Neural cell (in vitro differentiated cells): ENCODE results near the gene RAB11FIP2. TPM values are rescaled to one million over a fixed set of nuclear protein-coding genes. Genes with fewer than 3 reads are reported as not detected.

ENCODE experiments used
- H2AFZ ChIP-seq: fragments of 200-600, 300-800 bp; sonication (generic), shearing (Covaris generic); 2 replicates; pipeline ENCODE4 v1.6.0; 2014; ENCODE audit warnings: low read depth, mild to moderate bottlenecking, antibody characterized with exemption, low read length, moderate library complexity
- H3F3A ChIP-seq: fragments of 200-600 bp; shearing (Covaris generic); 2 replicates; pipeline ENCODE4 v1.6.1; 2016; ENCODE audit warnings: mild to moderate bottlenecking, moderate library complexity, mixed read lengths, antibody characterized with exemption, low read length; ENCODE audit not compliant: insufficient read depth, poor library complexity, severe bottlenecking
- H3K27ac ChIP-seq: fragments of 200-600, 300-800 bp; sonication (generic), shearing (Covaris generic); 2 replicates; pipeline ENCODE4 v1.5.1; 2014; ENCODE audit warnings: mild to moderate bottlenecking, low read length, moderate library complexity
- H3K27me3 ChIP-seq: fragments of 300-800, 200-600 bp; sonication (generic), shearing (Covaris generic); 2 replicates; pipeline ENCODE4 v1.6.0; 2014; ENCODE audit warnings: mild to moderate bottlenecking, low read depth, low read length, moderate library complexity; ENCODE audit not compliant: insufficient read depth
- H3K36me3 ChIP-seq: fragments of 300-800, 200-600 bp; sonication (generic), shearing (Covaris generic); 2 replicates; pipeline ENCODE4 v1.5.1; 2014; ENCODE audit warnings: mild to moderate bottlenecking, antibody characterized with exemption, low read length, moderate library complexity; ENCODE audit not compliant: insufficient read depth
- H3K4me2 ChIP-seq: fragments of 300-800, 200-600 bp; sonication (generic), shearing (Covaris generic); 2 replicates; pipeline ENCODE4 v1.6.0; 2014; ENCODE audit warnings: mild to moderate bottlenecking, low read length
- H3K4me3 ChIP-seq: fragments of 300-800, 200-600 bp; sonication (generic), shearing (Covaris generic); 2 replicates; pipeline ENCODE4 v1.5.1; 2014; ENCODE audit warnings: mild to moderate bottlenecking, low read length, moderate library complexity
- H3K79me2 ChIP-seq: fragments of 200-600 bp; shearing (Covaris generic); replicated peaks from 2 replicates; pipeline ENCODE4 v1.6.0; 2014; ENCODE audit warnings: mild to moderate bottlenecking, low read length, moderate library complexity; ENCODE audit not compliant: insufficient read depth
- H3K9ac ChIP-seq: fragments of 300-800, 200-600 bp; sonication (generic), shearing (Covaris generic); 2 replicates; pipeline ENCODE4 v1.6.1; 2016; ENCODE audit warnings: mild to moderate bottlenecking, low read length, mixed read lengths
- H3K9me2 ChIP-seq: fragments of 200-600 bp; shearing (Covaris generic); 2 replicates; pipeline ENCODE4 v1.6.1; 2016; ENCODE audit warnings: mild to moderate bottlenecking, low read length, mixed read lengths; ENCODE audit not compliant: insufficient read depth
- H3K9me3 ChIP-seq: fragments of 200-600, 300-800 bp; sonication (generic), shearing (Covaris generic); 2 replicates; pipeline ENCODE4 v1.6.1; 2016; ENCODE audit warnings: mild to moderate bottlenecking, mixed run types, low read length, moderate library complexity, mixed read lengths
- H4K20me1 ChIP-seq: fragments of 200-600 bp; shearing (Covaris generic); 2 replicates; pipeline ENCODE4 v1.6.1; 2016; ENCODE audit warnings: mild to moderate bottlenecking, mixed run types; ENCODE audit not compliant: insufficient read depth
- CTCF ChIP-seq: fragments of 450-650 bp; IDR thresholded peaks from 2 replicates; pipeline ENCODE4 v1.5.1; 2014; ENCODE audit warnings: antibody characterized with exemption, mild to moderate bottlenecking, moderate library complexity; ENCODE audit not compliant: poor library complexity, severe bottlenecking
- EP300 ChIP-seq: fragments of 450-650 bp; conservative IDR thresholded peaks from 2 replicates; pipeline ENCODE4 v1.6.1; 2014; ENCODE audit warnings: antibody characterized with exemption, mild to moderate bottlenecking, moderate library complexity; ENCODE audit not compliant: poor library complexity, severe bottlenecking
- EZH2 ChIP-seq: fragments of 200-600, 300-800 bp; shearing (Covaris generic), sonication (generic); IDR thresholded peaks from 2 replicates; pipeline ENCODE4 v1.6.1; 2014; ENCODE audit warnings: antibody characterized with exemption, low read length, borderline replicate concordance, mild to moderate bottlenecking; ENCODE audit not compliant: insufficient read depth, poor library complexity, severe bottlenecking
- MXI1 ChIP-seq: fragments of 450-650 bp; conservative IDR thresholded peaks from 2 replicates; pipeline ENCODE4 v1.6.1; 2014; ENCODE audit warnings: antibody characterized with exemption, mild to moderate bottlenecking; ENCODE audit not compliant: poor library complexity, severe bottlenecking
- POLR2AphosphoS5 ChIP-seq: IDR thresholded peaks from 2 replicates; pipeline ENCODE4 v1.6.1; 2012
- RAD21 ChIP-seq: fragments of 450-650 bp; conservative IDR thresholded peaks from 2 replicates; pipeline ENCODE4 v1.6.1; 2014; ENCODE audit warnings: antibody characterized with exemption, mild to moderate bottlenecking, moderate library complexity
- REST ChIP-seq: IDR thresholded peaks from 2 replicates; pipeline ENCODE4 v1.6.1; 2012; ENCODE audit warnings: borderline replicate concordance
- SMC3 ChIP-seq: fragments of 450-650 bp; conservative IDR thresholded peaks from 2 replicates; pipeline ENCODE4 v1.6.1; 2014; ENCODE audit warnings: antibody characterized with exemption, mild to moderate bottlenecking, moderate library complexity; ENCODE audit not compliant: poor library complexity
- TAF1 ChIP-seq: IDR thresholded peaks from 2 replicates; pipeline ENCODE4 v1.6.1; 2012; ENCODE audit warnings: low read depth
- polyA plus RNA-seq: library from polyadenylated mRNA; depleted of rRNA; stranded (reverse); fragments of >200 nt; gene quantifications from 2 replicates; pipeline ENCODE4 v1.2.3, GENCODE V29; 2014

Gene RAB11FIP2
- polyA plus RNA-seq, 1 donor from 2014 or later = 26.3 TPM

GRCh38 chr10:118047880-118048279 is 1.1 kb upstream of the RAB11FIP2 start:
- peaks cover 31% of the 10 kb centered on the region for H3K79me2 ChIP-seq
- H3K9me2 ChIP-seq = no peaks in the 10 kb centered on the region
- no peaks in the 10 kb centered on the region for H3K27me3 ChIP-seq
- H3K36me3 ChIP-seq = no peaks in the 10 kb centered on the region
- H3K4me2 ChIP-seq = no peak overlapping the region
- no peak overlapping the region for H3K9ac ChIP-seq
- H3K27ac ChIP-seq = no peak overlapping the region
- H3K4me3 ChIP-seq = peak overlapping the region; percentile 83
- H3F3A ChIP-seq = peaks cover 3% of the 10 kb centered on the region
- H3K9me3 ChIP-seq = no peaks in the 10 kb centered on the region
- TF ChIP-seq RAD21 (no peak), TAF1 (no peak), MXI1 (no peak), EP300 (no peak), EZH2 (no peak), CTCF (no peak), REST (no peak), POLR2AphosphoS5 (no peak), SMC3 (no peak)
- H2AFZ ChIP-seq = no peak overlapping the region
- H4K20me1 ChIP-seq = no peaks in the 10 kb centered on the region

DNA sequence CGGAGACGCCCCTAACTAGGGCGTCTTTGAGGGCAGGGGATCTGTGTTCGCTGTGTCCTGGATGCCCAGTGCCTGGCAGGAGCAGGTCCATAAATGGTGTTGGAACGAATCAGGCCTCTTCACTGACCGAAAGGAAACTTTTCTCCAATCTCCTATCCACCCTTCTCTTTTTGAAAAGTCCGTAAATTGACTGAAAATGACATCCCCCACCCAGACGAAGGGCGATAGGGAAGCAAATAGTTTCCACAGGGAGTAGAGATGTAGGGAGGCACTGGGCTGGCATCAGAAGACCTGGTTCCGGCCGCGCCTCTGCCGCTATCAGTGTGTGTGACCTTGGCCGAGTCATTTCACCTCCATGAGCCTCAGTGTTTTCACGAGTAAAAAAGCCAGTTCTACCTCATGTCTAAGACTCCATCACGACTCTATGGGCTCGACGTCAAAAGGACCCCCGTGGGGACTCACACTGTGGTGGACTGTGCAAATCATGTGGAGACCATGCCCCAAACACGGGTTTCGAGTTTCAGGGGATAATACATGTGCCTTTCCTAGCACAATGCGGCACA is 497 bp upstream of the RAB11FIP2 start:
- Histone ChIP-seq H3K9me2 (no peaks in the 10 kb centered on the region), H2AFZ (peak overlapping the region; percentile 82), H3K4me3 (peak overlapping the region; percentile 83), H3K9me3 (no peaks in the 10 kb centered on the region), H3K9ac (peak overlapping the region; percentile 77), H3K36me3 (no peaks in the 10 kb centered on the region), H3K4me2 (peak overlapping the region; percentile 65), H3K27me3 (no peaks in the 10 kb centered on the region), H4K20me1 (no peaks in the 10 kb centered on the region), H3F3A (peaks cover 3% of the 10 kb centered on the region), H3K27ac (peak overlapping the region; percentile 69), H3K79me2 (peaks cover 38% of the 10 kb centered on the region)
- no peak for TF ChIP-seq SMC3
